Mesothelial cell of epicardium (in vitro differentiated cells): ENCODE data around the gene RTN4IP1. TPM values are rescaled to one million over a fixed set of nuclear protein-coding genes. Genes with fewer than 3 reads are reported as not detected.
A peak's percentile ranks its signal among the peaks of the same experiment; 100 is the strongest.
"Not testable (repeated sequence)": the region's sequence is repeated elsewhere in the genome, so short reads cannot be mapped to it uniquely, and the experiment has no call there.

ENCODE experiments used
- DNase-seq, 2 experiments: peaks; one replicate each; pipeline ENCODE4 v3.0.0; 2021; ENCODE audit warnings: low spot score in 2 of 2; ENCODE audit not compliant: unreplicated experiment in 2 of 2
- H3K27ac Mint-ChIP-seq: 2 replicates; pipeline ENCODE4 v1.8.0; 2021; ENCODE audit warnings: mixed read lengths
- H3K27me3 Mint-ChIP-seq: 2 replicates; pipeline ENCODE4 v1.8.0; 2021; ENCODE audit warnings: low read depth, mixed read lengths
- H3K36me3 Mint-ChIP-seq: 2 replicates; pipeline ENCODE4 v1.8.0; 2021; ENCODE audit warnings: mixed read lengths
- H3K4me1 Mint-ChIP-seq: 2 replicates; pipeline ENCODE4 v1.8.0; 2021; ENCODE audit warnings: mixed read lengths
- H3K4me3 Mint-ChIP-seq: 2 replicates; pipeline ENCODE4 v1.8.0; 2021; ENCODE audit warnings: mild to moderate bottlenecking, moderate library complexity, mixed read lengths
- H3K9me3 Mint-ChIP-seq: 2 replicates; pipeline ENCODE4 v1.8.0; 2021; ENCODE audit warnings: mixed read lengths
- CTCF ChIP-seq: fragments of 200-600 bp; sonication (generic); IDR thresholded peaks from one replicate; pipeline ENCODE4 v1.5.0; 2021; ENCODE audit warnings: antibody characterized with exemption; ENCODE audit not compliant: unreplicated experiment
- total RNA-seq: library from RNA; stranded (reverse); gene quantifications from 3 replicates; pipeline ENCODE4 v1.2.1, GENCODE V29; 2021

Gene RTN4IP1
- total RNA-seq, 1 donor from 2014 or later = 6.8 TPM

DNA sequence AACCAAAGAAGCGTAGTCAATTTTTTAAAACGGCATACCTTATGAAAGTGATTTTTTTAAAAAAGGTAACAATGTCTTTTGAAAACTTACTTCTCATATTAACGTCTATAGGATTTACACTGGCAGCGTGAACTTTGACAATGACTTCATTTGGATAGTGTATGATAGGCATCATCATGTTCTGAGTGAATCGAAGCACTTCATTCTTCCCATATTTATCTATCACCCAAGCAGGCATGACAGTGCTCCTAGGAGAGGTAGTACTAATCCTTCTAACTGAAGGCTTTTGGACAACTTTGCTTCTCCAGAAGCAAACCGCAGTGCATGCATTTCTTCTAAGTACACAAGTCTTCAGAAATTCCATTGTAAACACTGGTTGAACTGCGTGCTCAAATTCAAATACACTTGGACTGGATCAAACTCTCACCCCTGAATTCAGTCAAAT is 618 bp downstream of the RTN4IP1 start:
- peaks cover 40% of the 10 kb centered on the region for H3K4me1 Mint-ChIP-seq
- DNase-seq = no peak
- no peaks in the 10 kb centered on the region for H3K9me3 Mint-ChIP-seq
- no peaks in the 10 kb centered on the region for H3K27me3 Mint-ChIP-seq
- H3K27ac Mint-ChIP-seq = peak overlapping the region; percentile 98
- peak overlapping the region; percentile 93 for H3K4me3 Mint-ChIP-seq
- no peak for TF ChIP-seq CTCF
- no peaks in the 10 kb centered on the region for H3K36me3 Mint-ChIP-seq

- not testable (repeated sequence) for H3K36me3 Mint-ChIP-seq, H3K9me3 Mint-ChIP-seq, H3K4me3 Mint-ChIP-seq, DNase-seq, H3K27ac Mint-ChIP-seq, H3K27me3 Mint-ChIP-seq
- peaks cover 40% of the 10 kb centered on the region for H3K4me1 Mint-ChIP-seq
Measured at GRCh38 chr6:106627760-106628159, 1.5 kb downstream of the RTN4IP1 start.

- H3K4me1 Mint-ChIP-seq = peaks cover 40% of the 10 kb centered on the region
- H3K9me3 Mint-ChIP-seq = peaks cover 12% of the 10 kb centered on the region
- DNase-seq = no peak
- H3K27ac Mint-ChIP-seq = no peak overlapping the region
- H3K27me3 Mint-ChIP-seq = no peaks in the 10 kb centered on the region
- TF ChIP-seq CTCF = no peak
- no peak overlapping the region for H3K4me3 Mint-ChIP-seq
- H3K36me3 Mint-ChIP-seq = peaks cover 13% of the 10 kb centered on the region
Measured at GRCh38 chr6:106626485-106626884, 2.8 kb downstream of the RTN4IP1 start.

GRCh38 chr6:106623039-106623438 is 6.3 kb downstream of the RTN4IP1 start:
- no peak overlapping the region for H3K4me3 Mint-ChIP-seq
- DNase-seq = no peak
- no peak overlapping the region for H3K27ac Mint-ChIP-seq
- H3K4me1 Mint-ChIP-seq = peaks cover 20% of the 10 kb centered on the region
- no peaks in the 10 kb centered on the region for H3K27me3 Mint-ChIP-seq
- TF ChIP-seq CTCF = no peak
- peaks cover 13% of the 10 kb centered on the region for H3K36me3 Mint-ChIP-seq
- H3K9me3 Mint-ChIP-seq = peaks cover 12% of the 10 kb centered on the region

DNA sequence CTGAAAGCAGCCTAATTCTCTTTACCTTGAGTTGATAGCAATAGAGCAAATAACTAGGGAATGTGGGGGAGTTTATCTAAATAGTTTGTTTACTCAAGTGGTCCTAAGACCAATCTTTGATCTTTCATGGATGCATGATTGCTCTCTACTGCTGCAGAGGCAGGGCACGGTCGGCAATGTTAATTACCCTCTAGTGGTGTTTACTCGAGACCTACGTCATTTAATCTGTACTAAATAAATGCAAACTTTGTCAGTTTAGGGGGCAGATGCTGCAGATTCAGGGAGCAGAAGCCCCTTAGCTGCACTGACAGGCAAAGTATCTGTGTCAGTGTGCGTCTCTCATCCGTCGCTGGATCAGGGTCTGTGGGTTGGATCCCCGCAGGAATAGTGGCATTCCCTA is 6.9 kb downstream of the RTN4IP1 start:
- Mint-ChIP-seq H3K36me3 (peaks cover 13% of the 10 kb centered on the region), H3K4me3 (no peak overlapping the region), H3K27me3 (no peaks in the 10 kb centered on the region), H3K4me1 (peaks cover 19% of the 10 kb centered on the region), H3K9me3 (peaks cover 12% of the 10 kb centered on the region), H3K27ac (no peak overlapping the region)
- TF ChIP-seq CTCF = no peak
- no peak for DNase-seq

GRCh38 chr6:106620931-106621672 is 8.2 kb downstream of the RTN4IP1 start:
- no peak for TF ChIP-seq CTCF
- no peak overlapping the region for H3K27ac Mint-ChIP-seq
- peaks cover 12% of the 10 kb centered on the region for H3K9me3 Mint-ChIP-seq
- H3K4me1 Mint-ChIP-seq = peaks cover 6% of the 10 kb centered on the region
- no peak for DNase-seq
- H3K4me3 Mint-ChIP-seq = no peak overlapping the region
- H3K27me3 Mint-ChIP-seq = no peaks in the 10 kb centered on the region
- peaks cover 13% of the 10 kb centered on the region for H3K36me3 Mint-ChIP-seq
